GM18498 (cell line): ENCODE results near the gene HADHB.
"Not testable (repeated sequence)": the region's sequence is repeated elsewhere in the genome, so short reads cannot be mapped to it uniquely, and the experiment has no call there.

Experiments
- ATAC-seq: cut with Tn5 transposase; IDR thresholded peaks from one replicate; pipeline ENCODE4 v1.9.1; 2021; ENCODE audit warnings: mild to moderate bottlenecking, moderate library complexity; ENCODE audit not compliant: unreplicated experiment

HADHB gene

GRCh38 chr2:26290001-26290400 lies 45.3 kb downstream of the HADHB start:
- no peak for ATAC-seq

- no peak for ATAC-seq
These were observed 47.9 kb downstream of the HADHB start for GRCh38 chr2:26292646-26293045.

- ATAC-seq = no peak
These were observed 50.8 kb downstream of the HADHB start for GRCh38 chr2:26295511-26295910.

GRCh38 chr2:26297061-26297460 lies 52.3 kb downstream of the HADHB start:
- no peak for ATAC-seq

- no peak for ATAC-seq
These were observed 53.5 kb downstream of the HADHB start for GRCh38 chr2:26298286-26298637.

- no peak for ATAC-seq
These were observed 54.1 kb downstream of the HADHB start for GRCh38 chr2:26298638-26299393.

GRCh38 chr2:26299471-26300101 lies 54.8 kb downstream of the HADHB start:
- ATAC-seq = no peak

- no peak for ATAC-seq
These were observed 55.6 kb downstream of the HADHB start for GRCh38 chr2:26300234-26300925.

GRCh38 chr2:26302846-26303245 lies 58.1 kb downstream of the HADHB start:
- no peak for ATAC-seq

- ATAC-seq = not testable (repeated sequence)
These were observed 60.4 kb downstream of the HADHB start for GRCh38 chr2:26305094-26305493.

- no peak for ATAC-seq
These were observed 60.8 kb downstream of the HADHB start for GRCh38 chr2:26305540-26305939.

GRCh38 chr2:26309921-26310320 lies 65.2 kb downstream of the HADHB start:
- no peak for ATAC-seq

GRCh38 chr2:26312471-26312870 lies 67.7 kb downstream of the HADHB start:
- ATAC-seq = no peak

GRCh38 chr2:26313446-26313845 lies 68.7 kb downstream of the HADHB start:
- ATAC-seq = no peak

GRCh38 chr2:26314243-26314642 lies 69.5 kb downstream of the HADHB start:
- ATAC-seq = no peak

- no peak for ATAC-seq
These were observed 71.3 kb downstream of the HADHB start for GRCh38 chr2:26316041-26316440.

- ATAC-seq = no peak
These were observed 72.1 kb downstream of the HADHB start for GRCh38 chr2:26316845-26317244.

- ATAC-seq = no peak
These were observed 72.8 kb downstream of the HADHB start for GRCh38 chr2:26317377-26318105.

GRCh38 chr2:26318950-26319349 lies 74.2 kb downstream of the HADHB start:
- ATAC-seq = no peak

GRCh38 chr2:26324479-26324878 lies 79.7 kb downstream of the HADHB start:
- not testable (repeated sequence) for ATAC-seq

GRCh38 chr2:26324903-26325302 lies 80.2 kb downstream of the HADHB start:
- no peak for ATAC-seq
